HepG2 (cell line): ENCODE data around the gene SAPCD1. TPM values are rescaled to one million over a fixed set of nuclear protein-coding genes. Genes with fewer than 3 reads are reported as not detected.
A peak's percentile ranks its signal among the peaks of the same experiment; 100 is the strongest.

Source experiments
- AKAP8 ChIP-seq: sonication (generic); formaldehyde crosslinking; IDR thresholded peaks from 2 replicates; pipeline ENCODE4 v1.5.1; 2020; ENCODE audit warnings: mild to moderate bottlenecking, missing genetic modification reagents
- ARID2 ChIP-seq: sonication (generic); formaldehyde crosslinking; IDR thresholded peaks from 2 replicates; pipeline ENCODE4 v1.8.1; 2022; ENCODE audit warnings: mild to moderate bottlenecking, missing genetic modification reagents, borderline replicate concordance
- DMAP1 ChIP-seq: IDR thresholded peaks from 2 replicates; pipeline ENCODE4 v1.6.1; 2016
- ESRRA ChIP-seq: sonication (generic); formaldehyde crosslinking; IDR thresholded peaks from 2 replicates; pipeline ENCODE4 v1.5.1; 2020; ENCODE audit warnings: mild to moderate bottlenecking, low read depth, missing genetic modification reagents
- KLF6 ChIP-seq: IDR thresholded peaks from 2 replicates; pipeline ENCODE4 v1.8.0; 2016; ENCODE audit warnings: missing biosample characterization, missing genetic modification reagents
- LCORL ChIP-seq, 2 experiments: fragments of 450-650 bp in 1 of 2; sonication (generic) in 1 of 2; formaldehyde crosslinking in 1 of 2; IDR thresholded peaks; 2 replicates each; pipeline versions ENCODE4 v1.5.0 to v1.6.1; 2017 to 2020; ENCODE audit warnings: antibody characterized with exemption in 1 of 2, missing genetic modification reagents in 1 of 2
- MAFF ChIP-seq: IDR thresholded peaks from 2 replicates; pipeline ENCODE4 v1.6.1; 2011; ENCODE audit warnings: low read depth, low read length, improper control_type of control experiment
- MAFK ChIP-seq, 2 experiments: IDR thresholded peaks in 1 of 2; conservative IDR thresholded peaks in 1 of 2; 2 replicates each; pipeline ENCODE4 v1.6.1; 2011; ENCODE audit warnings: improper control_type of control experiment in 2 of 2, low read length in 2 of 2
- NRL ChIP-seq: sonication (generic); formaldehyde crosslinking; IDR thresholded peaks from 2 replicates; pipeline ENCODE4 v1.5.0; 2020; ENCODE audit warnings: missing genetic modification reagents, mild to moderate bottlenecking, moderate library complexity, borderline replicate concordance
- RBM22 ChIP-seq: fragments of 200-400 bp; formaldehyde crosslinking; optimal IDR thresholded peaks from 2 replicates; pipeline ENCODE3; 2017; ENCODE audit warnings: mild to moderate bottlenecking, low read length, moderate library complexity
- SATB2 ChIP-seq: sonication (generic); formaldehyde crosslinking; IDR thresholded peaks from 2 replicates; pipeline ENCODE4 v1.5.0; 2020; ENCODE audit warnings: missing genetic modification reagents
- TP53 ChIP-seq: sonication (generic); formaldehyde crosslinking; conservative IDR thresholded peaks from 2 replicates; pipeline ENCODE4 v1.4.0; 2020; ENCODE audit warnings: missing genetic modification reagents
- XRCC5 ChIP-seq: fragments of 200-400 bp; formaldehyde crosslinking; optimal IDR thresholded peaks from 2 replicates; pipeline ENCODE3; 2017; ENCODE audit warnings: mild to moderate bottlenecking, low read length
- ZNF260 ChIP-seq: sonication (generic); formaldehyde crosslinking; IDR thresholded peaks from 2 replicates; pipeline ENCODE4 v1.4.0; 2020; ENCODE audit warnings: missing genetic modification reagents, low read depth, mild to moderate bottlenecking, borderline replicate concordance
- ZNF660 ChIP-seq: sonication (generic); formaldehyde crosslinking; IDR thresholded peaks from 2 replicates; pipeline ENCODE4 v1.5.1; 2020; ENCODE audit warnings: mild to moderate bottlenecking, low read depth, missing genetic modification reagents, borderline replicate concordance
- ZNF674 ChIP-seq: sonication (generic); formaldehyde crosslinking; IDR thresholded peaks from 2 replicates; pipeline ENCODE4 v1.5.0; 2020; ENCODE audit warnings: low read depth, mild to moderate bottlenecking, missing genetic modification reagents
- ZNF709 ChIP-seq: sonication (generic); formaldehyde crosslinking; IDR thresholded peaks from 2 replicates; pipeline ENCODE4 v1.5.0; 2020; ENCODE audit warnings: mild to moderate bottlenecking, missing genetic modification reagents
- polyA plus RNA-seq, 8 experiments: library from polyadenylated mRNA; depleted of rRNA in 3 of 8; stranded (reverse) in 7 of 8; unstranded in 1 of 8; fragments of >200 nt; fragmentation: Illumina TruSeq in 4 of 8; extraction: Trizol in 4 of 8; gene quantifications; 2 replicates each; pipeline versions ENCODE4 v1.2.1 to v1.2.3, GENCODE V29; 2011 to 2016; ENCODE audit warnings: low read depth in 4 of 8, missing spikeins in 1 of 8, mixed read lengths in 1 of 8; ENCODE audit not compliant: insufficient read depth in 1 of 8
- total RNA-seq, 5 experiments: library from RNA; depleted of rRNA; stranded (reverse); fragments of >200 nt; fragmentation: Illumina TruSeq; extraction: Trizol; gene quantifications; 2 replicates each; pipeline ENCODE4 v1.2.3, GENCODE V29; 2016; ENCODE audit warnings: low read depth in 1 of 5
- TF ChIP-seq, protein P1 (sequence below): sonication (generic); formaldehyde crosslinking; IDR thresholded peaks from 2 replicates; pipeline ENCODE4 v1.4.0; 2020; ENCODE audit warnings: missing genetic modification reagents
- TF ChIP-seq, protein P2 (sequence below): IDR thresholded peaks from 2 replicates; pipeline ENCODE4 v1.6.1; 2016; ENCODE audit warnings: missing genetic modification reagents, missing compliant biosample characterization
- TF ChIP-seq, protein P3 (sequence below): sonication (generic); formaldehyde crosslinking; IDR thresholded peaks from 2 replicates; pipeline ENCODE4 v1.9.0; 2021; ENCODE audit warnings: mild to moderate bottlenecking, missing genetic modification reagents
- TF ChIP-seq, protein P4 (sequence below): sonication (generic); formaldehyde crosslinking; IDR thresholded peaks from 2 replicates; pipeline ENCODE4 v1.5.0; 2020; ENCODE audit warnings: missing genetic modification reagents

SAPCD1 gene
- total and polyA plus RNA-seq, 2 of the 13 experiments (the other 11 are each of a cell fraction or from before 2014, with no cell fraction given): 2.5 to 3.9 TPM

DNA sequence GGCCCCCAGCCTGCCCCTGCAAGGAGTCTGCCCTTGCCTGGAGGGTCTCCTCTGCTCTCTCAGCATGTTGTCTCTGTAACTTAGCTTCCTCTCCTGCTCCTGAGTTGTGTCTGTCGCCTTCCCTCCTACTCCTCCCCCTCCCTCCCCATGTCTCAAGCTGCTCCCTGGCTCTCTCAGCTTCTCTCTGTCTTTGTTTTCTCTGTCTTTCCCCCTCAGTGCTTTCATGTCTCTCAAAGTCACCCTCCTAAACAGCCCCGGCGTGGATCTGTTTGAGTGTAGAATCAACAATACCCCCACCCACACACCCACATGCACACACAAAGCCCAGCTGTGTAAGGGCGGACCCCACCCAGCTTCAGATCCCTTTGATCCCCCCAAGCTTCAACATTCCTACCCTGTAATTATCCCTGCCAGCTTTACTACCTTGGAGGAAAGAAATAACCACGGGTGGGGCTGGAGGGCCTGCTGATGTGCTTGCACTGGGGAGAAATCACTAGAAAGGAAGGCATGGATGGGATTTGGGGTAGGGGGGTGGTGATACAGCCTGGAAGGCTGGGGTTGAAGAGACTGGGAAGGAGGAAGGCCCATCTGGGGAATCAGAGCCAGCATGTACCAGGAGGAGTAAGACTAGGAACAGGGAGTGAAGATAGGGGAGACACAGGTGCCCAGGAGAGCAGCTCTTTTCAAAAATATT, 48.3 kb upstream of the SAPCD1 start (continued):
- TF ChIP-seq DMAP1 (CRISPR knock-in tag): no peak
- TF ChIP-seq, protein P1, sequence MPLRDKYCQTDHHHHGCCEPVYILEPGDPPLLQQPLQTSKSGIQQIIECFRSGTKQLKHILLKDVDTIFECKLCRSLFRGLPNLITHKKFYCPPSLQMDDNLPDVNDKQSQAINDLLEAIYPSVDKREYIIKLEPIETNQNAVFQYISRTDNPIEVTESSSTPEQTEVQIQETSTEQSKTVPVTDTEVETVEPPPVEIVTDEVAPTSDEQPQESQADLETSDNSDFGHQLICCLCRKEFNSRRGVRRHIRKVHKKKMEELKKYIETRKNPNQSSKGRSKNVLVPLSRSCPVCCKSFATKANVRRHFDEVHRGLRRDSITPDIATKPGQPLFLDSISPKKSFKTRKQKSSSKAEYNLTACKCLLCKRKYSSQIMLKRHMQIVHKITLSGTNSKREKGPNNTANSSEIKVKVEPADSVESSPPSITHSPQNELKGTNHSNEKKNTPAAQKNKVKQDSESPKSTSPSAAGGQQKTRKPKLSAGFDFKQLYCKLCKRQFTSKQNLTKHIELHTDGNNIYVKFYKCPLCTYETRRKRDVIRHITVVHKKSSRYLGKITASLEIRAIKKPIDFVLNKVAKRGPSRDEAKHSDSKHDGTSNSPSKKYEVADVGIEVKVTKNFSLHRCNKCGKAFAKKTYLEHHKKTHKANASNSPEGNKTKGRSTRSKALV (CRISPR knock-in tag): no peak
- TF ChIP-seq, protein P2, sequence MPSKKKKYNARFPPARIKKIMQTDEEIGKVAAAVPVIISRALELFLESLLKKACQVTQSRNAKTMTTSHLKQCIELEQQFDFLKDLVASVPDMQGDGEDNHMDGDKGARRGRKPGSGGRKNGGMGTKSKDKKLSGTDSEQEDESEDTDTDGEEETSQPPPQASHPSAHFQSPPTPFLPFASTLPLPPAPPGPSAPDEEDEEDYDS (CRISPR knock-in tag): no peak
- TF ChIP-seq ESRRA (CRISPR knock-in tag): no peak
- TF ChIP-seq ARID2 (CRISPR knock-in tag): no peak
- no peak for TF ChIP-seq AKAP8 (CRISPR knock-in tag)
- no peak for TF ChIP-seq NRL (CRISPR knock-in tag)
- no peak for TF ChIP-seq MAFF
- no peak for TF ChIP-seq SATB2 (CRISPR knock-in tag)
- TF ChIP-seq XRCC5: peak; percentile 31
- TF ChIP-seq, protein P3, sequence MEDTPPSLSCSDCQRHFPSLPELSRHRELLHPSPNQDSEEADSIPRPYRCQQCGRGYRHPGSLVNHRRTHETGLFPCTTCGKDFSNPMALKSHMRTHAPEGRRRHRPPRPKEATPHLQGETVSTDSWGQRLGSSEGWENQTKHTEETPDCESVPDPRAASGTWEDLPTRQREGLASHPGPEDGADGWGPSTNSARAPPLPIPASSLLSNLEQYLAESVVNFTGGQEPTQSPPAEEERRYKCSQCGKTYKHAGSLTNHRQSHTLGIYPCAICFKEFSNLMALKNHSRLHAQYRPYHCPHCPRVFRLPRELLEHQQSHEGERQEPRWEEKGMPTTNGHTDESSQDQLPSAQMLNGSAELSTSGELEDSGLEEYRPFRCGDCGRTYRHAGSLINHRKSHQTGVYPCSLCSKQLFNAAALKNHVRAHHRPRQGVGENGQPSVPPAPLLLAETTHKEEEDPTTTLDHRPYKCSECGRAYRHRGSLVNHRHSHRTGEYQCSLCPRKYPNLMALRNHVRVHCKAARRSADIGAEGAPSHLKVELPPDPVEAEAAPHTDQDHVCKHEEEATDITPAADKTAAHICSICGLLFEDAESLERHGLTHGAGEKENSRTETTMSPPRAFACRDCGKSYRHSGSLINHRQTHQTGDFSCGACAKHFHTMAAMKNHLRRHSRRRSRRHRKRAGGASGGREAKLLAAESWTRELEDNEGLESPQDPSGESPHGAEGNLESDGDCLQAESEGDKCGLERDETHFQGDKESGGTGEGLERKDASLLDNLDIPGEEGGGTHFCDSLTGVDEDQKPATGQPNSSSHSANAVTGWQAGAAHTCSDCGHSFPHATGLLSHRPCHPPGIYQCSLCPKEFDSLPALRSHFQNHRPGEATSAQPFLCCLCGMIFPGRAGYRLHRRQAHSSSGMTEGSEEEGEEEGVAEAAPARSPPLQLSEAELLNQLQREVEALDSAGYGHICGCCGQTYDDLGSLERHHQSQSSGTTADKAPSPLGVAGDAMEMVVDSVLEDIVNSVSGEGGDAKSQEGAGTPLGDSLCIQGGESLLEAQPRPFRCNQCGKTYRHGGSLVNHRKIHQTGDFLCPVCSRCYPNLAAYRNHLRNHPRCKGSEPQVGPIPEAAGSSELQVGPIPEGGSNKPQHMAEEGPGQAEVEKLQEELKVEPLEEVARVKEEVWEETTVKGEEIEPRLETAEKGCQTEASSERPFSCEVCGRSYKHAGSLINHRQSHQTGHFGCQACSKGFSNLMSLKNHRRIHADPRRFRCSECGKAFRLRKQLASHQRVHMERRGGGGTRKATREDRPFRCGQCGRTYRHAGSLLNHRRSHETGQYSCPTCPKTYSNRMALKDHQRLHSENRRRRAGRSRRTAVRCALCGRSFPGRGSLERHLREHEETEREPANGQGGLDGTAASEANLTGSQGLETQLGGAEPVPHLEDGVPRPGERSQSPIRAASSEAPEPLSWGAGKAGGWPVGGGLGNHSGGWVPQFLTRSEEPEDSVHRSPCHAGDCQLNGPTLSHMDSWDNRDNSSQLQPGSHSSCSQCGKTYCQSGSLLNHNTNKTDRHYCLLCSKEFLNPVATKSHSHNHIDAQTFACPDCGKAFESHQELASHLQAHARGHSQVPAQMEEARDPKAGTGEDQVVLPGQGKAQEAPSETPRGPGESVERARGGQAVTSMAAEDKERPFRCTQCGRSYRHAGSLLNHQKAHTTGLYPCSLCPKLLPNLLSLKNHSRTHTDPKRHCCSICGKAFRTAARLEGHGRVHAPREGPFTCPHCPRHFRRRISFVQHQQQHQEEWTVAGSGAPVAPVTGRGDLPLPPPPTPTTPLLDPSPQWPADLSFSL: no peak
- no peak for TF ChIP-seq ZNF660
- TF ChIP-seq KLF6 (CRISPR knock-in tag): no peak
- TF ChIP-seq, protein P4, sequence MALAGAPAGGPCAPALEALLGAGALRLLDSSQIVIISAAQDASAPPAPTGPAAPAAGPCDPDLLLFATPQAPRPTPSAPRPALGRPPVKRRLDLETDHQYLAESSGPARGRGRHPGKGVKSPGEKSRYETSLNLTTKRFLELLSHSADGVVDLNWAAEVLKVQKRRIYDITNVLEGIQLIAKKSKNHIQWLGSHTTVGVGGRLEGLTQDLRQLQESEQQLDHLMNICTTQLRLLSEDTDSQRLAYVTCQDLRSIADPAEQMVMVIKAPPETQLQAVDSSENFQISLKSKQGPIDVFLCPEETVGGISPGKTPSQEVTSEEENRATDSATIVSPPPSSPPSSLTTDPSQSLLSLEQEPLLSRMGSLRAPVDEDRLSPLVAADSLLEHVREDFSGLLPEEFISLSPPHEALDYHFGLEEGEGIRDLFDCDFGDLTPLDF (CRISPR knock-in tag): no peak
- no peak for TF ChIP-seq MAFK (conservative IDR thresholded peaks at IDR 0.05 in 1 of 2, IDR thresholded peaks at IDR 0.05 in 1 of 2; ENCODE audit: low read length in 2 of 2)
- no peak for TF ChIP-seq ZNF674 (CRISPR knock-in tag)
- no peak for TF ChIP-seq ZNF260 (CRISPR knock-in tag)
- TF ChIP-seq RBM22: no peak
- no peak for TF ChIP-seq TP53 (CRISPR knock-in tag)
- TF ChIP-seq ZNF709: no peak
- no peak for TF ChIP-seq LCORL (IDR thresholded peaks at IDR 0.05)
- no peak for TF ChIP-seq LCORL (CRISPR knock-in tag; IDR thresholded peaks at IDR 0.05)
